ENCODE measurements around the gene USP32.

GRCh38 chr17:60387666-60388065 lies 4.3 kb downstream of the USP32 start:
- TF ChIP-seq CTCF (IDR thresholded peaks at IDR 0.05; ENCODE audit: low read length) (no peak), EZH2 (IDR thresholded peaks at IDR 0.05; ENCODE audit: borderline replicate concordance, low read length) (no peak)

Measured in OCI-LY1 (cell line).